Prostate gland (tissue), 2 donors: ENCODE results near the gene PCNT. TPM values are rescaled to one million over a fixed set of nuclear protein-coding genes. Genes with fewer than 3 reads are reported as not detected.

Experiments used
- DNase-seq: peaks from one replicate; pipeline ENCODE4 v3.0.0-alpha.2; 2019; ENCODE audit warnings: low spot score
- H3K27ac ChIP-seq, 2 donors: fragments of 200-600 bp; sonication (generic); 2 replicates each; pipeline ENCODE4 v1.5.1; 2017 to 2019
- H3K27me3 ChIP-seq: fragments of 200-600 bp; sonication (generic); replicated peaks from 2 replicates; pipeline ENCODE4 v1.5.1; 2019; ENCODE audit not compliant: insufficient read depth
- H3K36me3 ChIP-seq, 2 donors: fragments of 200-600 bp; sonication (generic); 1 replicate in 1 of 2; 2 replicates in 1 of 2; pipeline versions ENCODE4 v1.5.1 to v1.8.1; 2017 to 2019
- H3K4me1 ChIP-seq: fragments of 200-600 bp; sonication (generic); replicated peaks from 2 replicates; pipeline ENCODE4 v1.5.1; 2019
- H3K4me3 ChIP-seq, 2 donors: fragments of 200-600 bp; sonication (generic); 2 replicates each; pipeline ENCODE4 v1.5.1; 2017 to 2019
- H3K9me3 ChIP-seq: fragments of 200-600 bp; sonication (generic); 2 replicates; pipeline ENCODE4 v1.5.1; 2017
- POLR2A ChIP-seq: fragments of 450-650 bp; IDR thresholded peaks from one replicate; pipeline ENCODE4 v1.6.1; 2016; ENCODE audit warnings: antibody characterized with exemption, mild to moderate bottlenecking
- POLR2AphosphoS5 ChIP-seq: sonication (generic); formaldehyde crosslinking; IDR thresholded peaks from one replicate; pipeline ENCODE4 v1.6.1; 2017; ENCODE audit warnings: antibody characterized with exemption
- WGBS: methylation state at CpG from one replicate; pipeline ENCODE4 v1.1.5; 2018; 5-methylcytosine and 5-hydroxymethylcytosine counted together
- intact Hi-C: fragments of 100-400 bp; cut with DNase I; formaldehyde crosslinking; loops from one replicate; pipeline ENCODE4 v1.14.2; 2022
- total RNA-seq, 2 donors: library from RNA; depleted of rRNA; stranded (reverse); fragments of >200 nt; gene quantifications; one replicate each; pipeline ENCODE4 v1.1.0, GENCODE V29; 2016
- TF ChIP-seq, protein P1 (sequence below), 4 experiments: fragments of 200-600 bp in 2 of 4; fragments of 450-650 bp in 2 of 4; sonication (generic) in 2 of 4; IDR thresholded peaks; 1 replicate in 3 of 4; 2 replicates in 1 of 4; pipeline ENCODE4 v1.5.1; 2016 to 2019; ENCODE audit warnings: antibody characterized with exemption in 4 of 4, mild to moderate bottlenecking in 2 of 4, moderate library complexity in 2 of 4

PCNT gene
- total RNA-seq, 2 donors from 2014 or later, result 33.8 to 70.9 TPM

DNA sequence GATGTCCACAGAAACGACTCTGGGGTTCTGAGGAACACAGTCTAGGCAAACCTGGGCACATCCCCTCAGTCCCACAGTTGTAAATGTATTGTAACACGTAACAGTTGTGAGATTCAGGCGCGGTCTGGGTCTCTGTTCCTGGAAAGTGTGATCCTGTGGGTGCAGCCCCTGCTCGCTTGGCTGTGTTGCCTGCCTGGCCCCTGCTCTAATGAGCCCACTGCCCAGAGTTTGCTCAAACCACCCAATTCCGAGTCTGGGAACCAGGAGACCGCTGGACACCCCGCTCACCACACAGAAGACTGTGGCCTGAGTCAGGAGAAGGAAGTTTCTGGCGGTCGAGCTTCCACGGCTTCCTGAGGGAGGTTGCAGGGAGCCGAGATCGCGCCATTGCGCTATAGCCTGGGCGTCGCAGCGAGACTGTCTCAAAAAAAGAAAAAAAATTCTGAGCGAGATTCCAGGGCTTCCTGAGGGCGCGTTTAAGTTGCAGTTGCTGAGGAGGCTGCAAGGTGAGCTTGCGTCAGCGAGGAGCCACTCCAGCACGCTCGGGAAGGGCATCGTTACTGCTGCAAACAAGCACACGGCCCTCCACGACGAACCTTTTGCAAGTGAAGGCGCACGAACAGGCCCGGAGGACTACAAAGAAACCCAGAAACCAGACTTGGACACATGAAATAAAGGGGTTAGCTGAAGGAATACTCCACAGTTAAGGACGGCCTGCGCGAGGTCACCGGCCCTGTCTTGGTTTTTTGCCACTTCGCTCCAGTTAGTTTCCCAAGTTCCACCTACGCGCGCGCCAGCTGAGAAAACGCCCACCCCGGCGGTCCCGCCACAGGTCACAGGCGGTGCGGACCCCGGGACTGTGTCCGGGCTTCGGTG lies 1.4 kb upstream of the PCNT start:
- H3K36me3 ChIP-seq, result no peaks in the 10 kb centered on the region
- TF ChIP-seq POLR2A (no peak), POLR2AphosphoS5 (no peak)
- TF ChIP-seq, protein P1, sequence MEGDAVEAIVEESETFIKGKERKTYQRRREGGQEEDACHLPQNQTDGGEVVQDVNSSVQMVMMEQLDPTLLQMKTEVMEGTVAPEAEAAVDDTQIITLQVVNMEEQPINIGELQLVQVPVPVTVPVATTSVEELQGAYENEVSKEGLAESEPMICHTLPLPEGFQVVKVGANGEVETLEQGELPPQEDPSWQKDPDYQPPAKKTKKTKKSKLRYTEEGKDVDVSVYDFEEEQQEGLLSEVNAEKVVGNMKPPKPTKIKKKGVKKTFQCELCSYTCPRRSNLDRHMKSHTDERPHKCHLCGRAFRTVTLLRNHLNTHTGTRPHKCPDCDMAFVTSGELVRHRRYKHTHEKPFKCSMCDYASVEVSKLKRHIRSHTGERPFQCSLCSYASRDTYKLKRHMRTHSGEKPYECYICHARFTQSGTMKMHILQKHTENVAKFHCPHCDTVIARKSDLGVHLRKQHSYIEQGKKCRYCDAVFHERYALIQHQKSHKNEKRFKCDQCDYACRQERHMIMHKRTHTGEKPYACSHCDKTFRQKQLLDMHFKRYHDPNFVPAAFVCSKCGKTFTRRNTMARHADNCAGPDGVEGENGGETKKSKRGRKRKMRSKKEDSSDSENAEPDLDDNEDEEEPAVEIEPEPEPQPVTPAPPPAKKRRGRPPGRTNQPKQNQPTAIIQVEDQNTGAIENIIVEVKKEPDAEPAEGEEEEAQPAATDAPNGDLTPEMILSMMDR (IDR thresholded peaks at IDR 0.05), result no peak
- peak overlapping the region in 1 of 2 donors; percentile 35 for H3K27ac ChIP-seq
- H3K27me3 ChIP-seq, result no peaks in the 10 kb centered on the region
- no peaks in the 10 kb centered on the region for H3K9me3 ChIP-seq
- no peak for DNase-seq
- H3K4me1 ChIP-seq, result peaks cover 12% of the 10 kb centered on the region
- intact Hi-C loops, result loop anchor here (5.0 to 10.0 kb wide), 3 partner anchors 35 to 348 kb away; partner anchors contain the start of genes FTCD, MCM3AP and YBEY
- peak overlapping the region; percentile 95 to 100 for H3K4me3 ChIP-seq
- WGBS, result 9% methylated on average over 50 of the region's 50 CpGs

DNA sequence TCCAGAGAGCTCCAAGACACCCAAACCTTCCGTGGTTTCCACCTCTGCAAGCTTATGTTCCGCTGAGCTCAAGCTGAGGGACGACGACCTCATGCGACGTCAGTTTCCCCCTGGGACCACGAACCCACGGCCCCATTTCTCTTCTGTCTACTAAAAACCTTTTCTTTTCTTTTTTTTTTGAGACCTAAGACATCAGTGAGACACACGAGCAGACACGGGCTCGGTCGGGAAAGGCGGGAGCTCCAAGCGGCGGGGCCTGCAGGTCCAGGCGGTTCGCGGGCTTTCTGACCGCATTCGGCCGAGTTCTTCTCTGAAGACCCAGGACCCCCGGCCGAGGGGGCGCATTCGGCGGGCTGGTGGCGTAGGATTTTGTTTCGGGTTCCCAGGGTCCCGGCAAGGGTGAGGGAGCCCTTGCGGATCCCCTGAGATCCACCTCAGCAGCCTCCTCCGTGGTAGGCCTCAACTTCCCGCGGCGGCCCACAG lies 688 bp upstream of the PCNT start:
- TF ChIP-seq, protein P1 (IDR thresholded peaks at IDR 0.05), result no peak
- peak overlapping the region; percentile 95 to 100 for H3K4me3 ChIP-seq
- no peaks in the 10 kb centered on the region for H3K9me3 ChIP-seq
- DNase-seq, result no peak
- no peaks in the 10 kb centered on the region for H3K27me3 ChIP-seq
- WGBS, result 1% methylated on average over 23 of the region's 34 CpGs
- H3K4me1 ChIP-seq, result peaks cover 12% of the 10 kb centered on the region
- H3K36me3 ChIP-seq, result no peaks in the 10 kb centered on the region
- intact Hi-C loops, result loop anchor here (5.0 to 10.0 kb wide), 3 partner anchors 36 to 348 kb away; partner anchors contain the start of genes FTCD, MCM3AP and YBEY
- H3K27ac ChIP-seq, result peak overlapping the region; percentile 35 to 96

DNA sequence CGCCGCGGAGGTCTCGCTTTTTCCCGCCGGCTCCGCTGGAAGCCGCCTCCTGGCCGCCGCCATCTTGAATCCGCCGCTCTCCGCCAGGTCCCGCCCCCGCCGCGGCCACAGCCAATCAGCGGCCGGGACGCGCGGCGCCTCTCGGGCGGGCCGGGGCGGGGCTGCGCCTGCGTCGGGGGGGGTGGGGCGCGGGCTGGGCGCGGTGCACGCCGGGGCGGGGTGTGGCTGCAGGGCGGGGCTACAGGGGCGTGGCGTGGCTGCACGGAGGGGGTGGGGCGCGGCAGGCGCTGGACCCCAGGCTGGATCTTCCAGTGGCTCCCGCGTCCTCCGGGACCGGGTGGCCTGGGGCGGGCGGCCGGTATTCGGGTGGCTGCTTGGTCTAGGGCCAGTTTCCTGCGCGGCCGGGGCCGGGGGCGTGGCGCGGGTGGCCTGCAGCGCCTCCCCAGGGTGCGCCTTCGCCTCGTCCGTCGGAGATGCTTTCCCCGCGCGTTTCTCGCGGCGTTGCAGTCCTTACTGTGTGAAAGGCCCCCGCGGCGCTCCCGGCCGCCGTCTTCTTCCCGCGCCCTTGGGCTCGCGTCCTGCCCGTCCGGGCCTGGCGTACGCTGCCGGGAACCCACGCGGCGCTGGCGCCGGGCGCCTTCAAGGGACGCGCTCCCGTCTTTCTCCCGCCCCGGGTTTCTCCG lies 575 bp downstream of the PCNT start:
- Histone ChIP-seq H3K27me3 (no peaks in the 10 kb centered on the region), H3K9me3 (no peaks in the 10 kb centered on the region), H3K27ac (peak overlapping the region; percentile 96 to 99), H3K36me3 (no peaks in the 10 kb centered on the region), H3K4me3 (peak overlapping the region; percentile 95 to 100), H3K4me1 (peaks cover 12% of the 10 kb centered on the region)
- DNase-seq, result peak; percentile 80
- intact Hi-C loops, result loop anchor here (5.0 to 10.0 kb wide), 5 partner anchors 37 to 350 kb away; partner anchors contain the start of genes DIP2A, FTCD, LSS and MCM3AP
- TF ChIP-seq POLR2AphosphoS5, result no peak
- peak; percentile 68 for TF ChIP-seq POLR2A
- TF ChIP-seq, protein P1 (IDR thresholded peaks at IDR 0.05), result peak in 1 of 4 experiments; percentile 6
- WGBS, result 1% methylated on average over 16 of the region's 98 CpGs

DNA sequence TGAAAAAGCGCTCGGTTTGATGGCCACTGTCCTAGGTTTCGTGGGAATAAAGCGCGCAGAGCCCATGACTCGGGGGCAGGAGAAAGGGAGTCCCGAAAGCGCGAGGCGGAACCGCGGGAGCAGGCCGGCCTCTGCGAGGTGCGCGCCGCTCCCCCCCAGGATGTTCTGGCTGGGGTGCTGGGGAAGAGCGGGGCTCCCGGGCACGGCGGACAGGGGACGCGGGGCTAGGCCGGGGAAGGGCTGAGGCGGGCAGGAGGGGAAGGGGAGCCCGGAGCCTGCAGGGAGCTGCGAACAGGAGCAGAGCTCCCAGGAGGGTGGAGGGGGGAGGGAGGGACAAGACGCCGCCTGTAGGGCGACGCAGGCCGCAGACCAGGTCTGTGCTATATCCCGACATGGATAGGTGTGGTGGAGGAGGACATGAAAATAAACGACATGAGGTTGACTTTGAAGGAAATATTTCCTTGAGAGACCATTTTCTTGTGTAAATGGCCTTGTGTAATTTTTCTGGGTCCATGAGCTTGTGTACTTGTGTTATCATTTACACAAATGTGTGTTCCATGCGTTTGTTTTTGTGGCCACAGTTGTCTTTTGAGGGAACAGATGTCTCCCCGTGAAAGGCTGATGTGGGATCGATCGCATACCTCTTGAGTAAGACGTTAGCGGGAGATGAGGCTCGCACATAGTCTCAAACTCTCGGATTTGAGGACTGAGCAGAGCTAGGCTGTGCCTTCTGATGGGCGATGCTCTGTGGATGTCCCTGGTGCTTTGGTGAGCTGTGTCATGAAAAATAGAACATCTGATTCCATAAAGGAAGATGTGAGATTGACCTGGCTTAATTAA lies 1.3 kb downstream of the PCNT start:
- WGBS, result 7% methylated on average over 39 of the region's 43 CpGs
- H3K4me1 ChIP-seq, result peaks cover 12% of the 10 kb centered on the region
- intact Hi-C loops, result loop anchor here (5.0 to 10.0 kb wide), 4 partner anchors 98 to 350 kb away; partner anchors contain the start of genes DIP2A, FTCD and LSS
- H3K27me3 ChIP-seq, result no peaks in the 10 kb centered on the region
- DNase-seq, result peak; percentile 46
- H3K36me3 ChIP-seq, result no peaks in the 10 kb centered on the region
- H3K4me3 ChIP-seq, result peak overlapping the region; percentile 95 to 100
- H3K9me3 ChIP-seq, result no peaks in the 10 kb centered on the region
- peak overlapping the region; percentile 96 to 99 for H3K27ac ChIP-seq
- no peak for TF ChIP-seq POLR2AphosphoS5
- TF ChIP-seq POLR2A, result no peak
- TF ChIP-seq, protein P1 (IDR thresholded peaks at IDR 0.05), result peak in 3 of 4 experiments; percentile 11 to 42 (median 34)
